ENCODE measurements around the gene HCN3.
A peak's percentile ranks its signal among the peaks of the same experiment; 100 is the strongest.

HCN3 gene

DNA sequence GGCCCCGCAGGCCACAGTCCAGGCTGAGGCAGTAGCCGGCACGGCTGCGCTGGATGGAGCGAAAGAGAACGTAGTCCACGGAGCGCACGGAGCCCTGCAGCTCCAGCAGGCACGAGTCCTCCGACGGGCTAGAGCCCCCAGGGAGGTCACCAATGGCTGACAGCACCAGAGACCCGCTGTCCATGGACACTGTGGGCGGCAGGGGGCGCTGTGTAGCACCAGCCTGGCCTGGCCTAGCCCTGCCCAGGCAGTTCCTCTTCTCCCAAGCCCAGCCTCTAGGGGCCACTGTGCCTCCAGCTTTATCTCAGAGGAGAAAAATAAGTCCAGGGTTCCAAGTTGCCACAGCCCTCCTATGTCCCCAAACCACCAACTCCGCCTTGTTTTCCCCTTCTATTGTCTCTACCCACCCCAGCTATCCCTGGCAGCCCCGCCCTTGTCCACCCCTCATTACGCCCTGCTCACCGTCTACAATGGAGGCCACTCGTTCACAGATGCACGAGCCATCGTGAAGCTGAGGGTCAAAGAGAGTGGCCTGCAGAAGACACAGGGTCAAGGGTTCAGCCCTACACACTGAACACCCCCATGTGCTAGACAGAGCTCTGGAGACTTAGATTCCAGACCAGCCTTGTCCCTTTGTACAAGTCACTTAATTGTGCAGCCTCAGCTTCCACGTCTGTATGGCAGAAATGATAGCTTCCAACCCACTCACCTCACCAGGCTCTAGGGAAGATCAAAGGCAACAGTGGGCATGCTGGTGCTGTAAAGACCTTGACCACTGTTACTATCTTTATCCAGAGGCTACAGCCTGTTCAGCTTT is 26.4 kb upstream of the HCN3 start:
- Histone ChIP-seq H3K4me1 (ENCODE audit: control insufficient read depth in 2 of 2, insufficient read depth in 1 of 2, low read depth in 1 of 2, low read length in 2 of 2) (peaks cover 24 to 26% of the 10 kb centered on the region in 2 donors), H3K4me2 (ENCODE audit: insufficient read depth, low read length, poor library complexity, severe bottlenecking) (peak overlapping the region; percentile 59), H4K8ac (ENCODE audit: low read depth, low read length) (no peak overlapping the region), H2BK5ac (ENCODE audit: low read length) (no peak overlapping the region), H3K18ac (ENCODE audit: low read length) (peak overlapping the region; percentile 89), H3K9me3 (replicated peaks in 1 of 2; ENCODE audit: control insufficient read depth in 2 of 2, insufficient read depth in 1 of 2, low read depth in 1 of 2, low read length in 2 of 2) (no peaks in the 10 kb centered on the region), H3K36me3 (replicated peaks in 1 of 2; ENCODE audit: control insufficient read depth in 2 of 2, insufficient read depth in 2 of 2, low read length in 2 of 2) (peaks cover 16 to 52% of the 10 kb centered on the region in 2 donors), H3K23ac (ENCODE audit: low read depth, low read length, poor library complexity) (no peak overlapping the region), H3K4me3 (ENCODE audit: low read length in 2 of 2) (peak overlapping the region in 1 of 2 donors; percentile 75), H3K79me1 (ENCODE audit: low read depth, low read length) (peaks cover 15% of the 10 kb centered on the region), H2AK5ac (ENCODE audit: low read depth, low read length) (peak overlapping the region; percentile 82), H3K27ac (replicated peaks; ENCODE audit: low read length) (no peak overlapping the region), H4K91ac (ENCODE audit: low read depth, low read length, poor library complexity) (no peak overlapping the region), H2BK15ac (ENCODE audit: low read length) (peak overlapping the region; percentile 70), H3K27me3 (ENCODE audit: control insufficient read depth in 3 of 3, insufficient read depth in 3 of 3, low read depth in 1 of 3, low read length in 3 of 3) (no peaks in the 10 kb centered on the region), H2BK120ac (ENCODE audit: low read depth, low read length) (no peak overlapping the region), H3K4ac (ENCODE audit: low read length) (no peak overlapping the region), H3K9ac (ENCODE audit: low read depth, low read length, poor library complexity) (peak overlapping the region; percentile 75), H3K14ac (ENCODE audit: low read length) (no peak overlapping the region), H2BK12ac (ENCODE audit: low read length) (no peak overlapping the region), H2AFZ (ENCODE audit: low read length) (no peak overlapping the region)
- DNase-seq (ENCODE audit: low spot score): peak; percentile 95
- WGBS, 2 donors (ENCODE audit: extremely low coverage in 2 of 2, insufficient read length in 2 of 2, insufficient replicate concordance in 1 of 2): no CpG with 5 or more reads among the region's 23 CpGs

DNA sequence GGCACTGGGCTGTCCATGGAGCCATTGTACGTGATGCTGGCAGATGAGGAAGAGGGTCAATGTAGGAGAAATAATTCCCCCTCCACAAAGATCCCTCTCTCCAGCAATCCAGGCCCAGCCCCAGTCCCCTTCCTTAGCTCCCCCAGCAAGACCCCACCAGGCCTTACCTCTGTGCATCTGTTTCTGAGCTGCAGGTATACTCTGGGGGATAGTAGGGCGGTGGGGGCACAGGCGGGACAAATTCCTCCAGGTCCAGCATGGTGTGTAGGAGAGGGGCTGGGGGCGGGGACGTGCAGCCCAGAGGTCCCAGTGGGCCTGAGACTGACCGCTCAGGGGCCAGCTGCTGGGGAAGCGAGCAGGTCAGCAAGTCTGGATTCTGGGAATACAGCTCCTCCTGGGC is 25.7 kb upstream of the HCN3 start:
- Histone ChIP-seq H3K18ac (ENCODE audit: low read length) (no peak overlapping the region), H3K9ac (ENCODE audit: low read depth, low read length, poor library complexity) (no peak overlapping the region), H3K4me2 (ENCODE audit: insufficient read depth, low read length, poor library complexity, severe bottlenecking) (no peak overlapping the region), H2BK5ac (ENCODE audit: low read length) (no peak overlapping the region), H3K27me3 (ENCODE audit: control insufficient read depth in 3 of 3, insufficient read depth in 3 of 3, low read depth in 1 of 3, low read length in 3 of 3) (no peaks in the 10 kb centered on the region), H4K8ac (ENCODE audit: low read depth, low read length) (no peak overlapping the region), H2AK5ac (ENCODE audit: low read depth, low read length) (no peak overlapping the region), H2BK12ac (ENCODE audit: low read length) (no peak overlapping the region), H3K79me1 (ENCODE audit: low read depth, low read length) (peaks cover 15% of the 10 kb centered on the region), H2BK120ac (ENCODE audit: low read depth, low read length) (no peak overlapping the region), H3K27ac (replicated peaks; ENCODE audit: low read length) (no peak overlapping the region), H3K14ac (ENCODE audit: low read length) (no peak overlapping the region), H3K4ac (ENCODE audit: low read length) (no peak overlapping the region), H4K91ac (ENCODE audit: low read depth, low read length, poor library complexity) (no peak overlapping the region), H2AFZ (ENCODE audit: low read length) (no peak overlapping the region), H3K23ac (ENCODE audit: low read depth, low read length, poor library complexity) (no peak overlapping the region), H3K4me3 (ENCODE audit: low read length in 2 of 2) (no peak overlapping the region), H2BK15ac (ENCODE audit: low read length) (no peak overlapping the region), H3K9me3 (replicated peaks in 1 of 2; ENCODE audit: control insufficient read depth in 2 of 2, insufficient read depth in 1 of 2, low read depth in 1 of 2, low read length in 2 of 2) (no peaks in the 10 kb centered on the region), H3K4me1 (ENCODE audit: control insufficient read depth in 2 of 2, insufficient read depth in 1 of 2, low read depth in 1 of 2, low read length in 2 of 2) (peaks cover 24 to 29% of the 10 kb centered on the region in 2 donors), H3K36me3 (replicated peaks in 1 of 2; ENCODE audit: control insufficient read depth in 2 of 2, insufficient read depth in 2 of 2, low read length in 2 of 2) (peaks cover 15 to 55% of the 10 kb centered on the region in 2 donors)
- DNase-seq (ENCODE audit: low spot score): no peak
- WGBS, 2 donors (ENCODE audit: extremely low coverage in 2 of 2, insufficient read length in 2 of 2, insufficient replicate concordance in 1 of 2): no CpG with 5 or more reads among the region's 7 CpGs

DNA sequence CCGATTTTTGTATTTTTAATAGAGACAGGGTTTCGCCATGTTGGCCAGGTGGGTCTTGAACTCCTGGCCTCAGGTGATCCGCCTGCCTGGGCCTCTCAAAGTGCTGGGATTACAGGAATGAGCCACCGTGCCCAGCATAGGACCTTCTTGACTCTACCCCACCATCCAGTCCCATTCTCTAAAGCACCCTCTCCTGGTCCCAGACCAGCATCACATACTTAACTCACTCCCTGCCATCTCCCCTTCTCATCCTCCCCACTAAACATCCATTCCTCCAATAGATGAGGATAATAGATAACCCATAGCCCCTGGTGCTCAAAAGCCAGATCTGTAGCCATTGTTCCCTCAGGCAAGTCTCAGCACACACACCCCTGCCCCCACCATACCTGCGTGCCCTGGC is 24.1 kb upstream of the HCN3 start:
- Histone ChIP-seq H3K4me2 (ENCODE audit: insufficient read depth, low read length, poor library complexity, severe bottlenecking) (no peak overlapping the region), H2BK12ac (ENCODE audit: low read length) (no peak overlapping the region), H4K8ac (ENCODE audit: low read depth, low read length) (no peak overlapping the region), H2AFZ (ENCODE audit: low read length) (no peak overlapping the region), H2BK5ac (ENCODE audit: low read length) (peak overlapping the region; percentile 79), H3K9ac (ENCODE audit: low read depth, low read length, poor library complexity) (peak overlapping the region; percentile 72), H3K9me3 (replicated peaks in 1 of 2; ENCODE audit: control insufficient read depth in 2 of 2, insufficient read depth in 1 of 2, low read depth in 1 of 2, low read length in 2 of 2) (no peaks in the 10 kb centered on the region), H3K27ac (replicated peaks; ENCODE audit: low read length) (peak overlapping the region; percentile 10), H3K79me1 (ENCODE audit: low read depth, low read length) (peaks cover 15% of the 10 kb centered on the region), H3K36me3 (replicated peaks in 1 of 2; ENCODE audit: control insufficient read depth in 2 of 2, insufficient read depth in 2 of 2, low read length in 2 of 2) (peaks cover 7 to 50% of the 10 kb centered on the region in 2 donors), H3K14ac (ENCODE audit: low read length) (no peak overlapping the region), H2BK15ac (ENCODE audit: low read length) (no peak overlapping the region), H3K4me3 (ENCODE audit: low read length in 2 of 2) (peak overlapping the region in 1 of 2 donors; percentile 70), H3K23ac (ENCODE audit: low read depth, low read length, poor library complexity) (no peak overlapping the region), H2AK5ac (ENCODE audit: low read depth, low read length) (no peak overlapping the region), H2BK120ac (ENCODE audit: low read depth, low read length) (no peak overlapping the region), H4K91ac (ENCODE audit: low read depth, low read length, poor library complexity) (peak overlapping the region; percentile 39), H3K4ac (ENCODE audit: low read length) (no peak overlapping the region), H3K18ac (ENCODE audit: low read length) (peak overlapping the region; percentile 16), H3K4me1 (ENCODE audit: control insufficient read depth in 2 of 2, insufficient read depth in 1 of 2, low read depth in 1 of 2, low read length in 2 of 2) (peaks cover 24 to 29% of the 10 kb centered on the region in 2 donors), H3K27me3 (ENCODE audit: control insufficient read depth in 3 of 3, insufficient read depth in 3 of 3, low read depth in 1 of 3, low read length in 3 of 3) (no peaks in the 10 kb centered on the region)
- DNase-seq (ENCODE audit: low spot score): no peak
- no CpG with 5 or more reads among the region's 5 CpGs for WGBS, 2 donors (ENCODE audit: extremely low coverage in 2 of 2, insufficient read length in 2 of 2, insufficient replicate concordance in 1 of 2)

DNA sequence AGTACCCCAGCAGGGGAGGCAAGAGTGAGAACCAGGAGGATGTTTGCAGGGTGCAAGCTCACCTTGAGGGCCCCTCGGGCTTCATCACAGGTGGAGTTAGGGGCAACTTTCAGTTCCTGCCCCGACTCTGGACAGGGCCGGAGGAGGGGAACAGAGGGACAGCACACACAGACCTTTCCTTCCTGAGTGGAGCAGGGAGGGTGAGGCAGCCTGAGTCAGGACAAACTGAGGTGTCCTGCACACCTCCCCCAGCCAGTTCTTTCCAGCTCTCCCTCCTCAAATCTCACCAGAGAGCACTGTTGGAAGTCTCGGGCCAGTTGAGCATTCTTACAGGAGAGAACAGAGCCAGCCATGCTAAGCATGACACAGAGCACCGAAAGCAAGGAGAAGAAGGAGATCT is 23.5 kb upstream of the HCN3 start:
- no CpG with 5 or more reads among the region's 5 CpGs for WGBS, 2 donors (ENCODE audit: extremely low coverage in 2 of 2, insufficient read length in 2 of 2, insufficient replicate concordance in 1 of 2)
- H3K23ac ChIP-seq (ENCODE audit: low read depth, low read length, poor library complexity): peak overlapping the region; percentile 29

More for the DNA sequence above, 23.5 kb upstream of the HCN3 start:
- DNase-seq (ENCODE audit: low spot score): no peak
- Histone ChIP-seq H3K27ac (replicated peaks; ENCODE audit: low read length) (no peak overlapping the region), H3K18ac (ENCODE audit: low read length) (peak overlapping the region; percentile 17), H3K9me3 (replicated peaks in 1 of 2; ENCODE audit: control insufficient read depth in 2 of 2, insufficient read depth in 1 of 2, low read depth in 1 of 2, low read length in 2 of 2) (no peaks in the 10 kb centered on the region), H2AK5ac (ENCODE audit: low read depth, low read length) (no peak overlapping the region), H2AFZ (ENCODE audit: low read length) (no peak overlapping the region), H4K91ac (ENCODE audit: low read depth, low read length, poor library complexity) (peak overlapping the region; percentile 34), H4K8ac (ENCODE audit: low read depth, low read length) (no peak overlapping the region), H3K36me3 (replicated peaks in 1 of 2; ENCODE audit: control insufficient read depth in 2 of 2, insufficient read depth in 2 of 2, low read length in 2 of 2) (peaks cover 6 to 50% of the 10 kb centered on the region in 2 donors), H3K79me1 (ENCODE audit: low read depth, low read length) (peaks cover 15% of the 10 kb centered on the region), H3K9ac (ENCODE audit: low read depth, low read length, poor library complexity) (peak overlapping the region; percentile 66), H3K14ac (ENCODE audit: low read length) (no peak overlapping the region), H2BK15ac (ENCODE audit: low read length) (peak overlapping the region; percentile 35), H3K4ac (ENCODE audit: low read length) (no peak overlapping the region), H2BK12ac (ENCODE audit: low read length) (no peak overlapping the region), H3K4me1 (ENCODE audit: control insufficient read depth in 2 of 2, insufficient read depth in 1 of 2, low read depth in 1 of 2, low read length in 2 of 2) (peaks cover 24 to 29% of the 10 kb centered on the region in 2 donors), H2BK120ac (ENCODE audit: low read depth, low read length) (no peak overlapping the region), H3K4me2 (ENCODE audit: insufficient read depth, low read length, poor library complexity, severe bottlenecking) (peak overlapping the region; percentile 94), H2BK5ac (ENCODE audit: low read length) (peak overlapping the region; percentile 79), H3K4me3 (ENCODE audit: low read length in 2 of 2) (peak overlapping the region in 1 of 2 donors; percentile 70), H3K27me3 (ENCODE audit: control insufficient read depth in 3 of 3, insufficient read depth in 3 of 3, low read depth in 1 of 3, low read length in 3 of 3) (no peaks in the 10 kb centered on the region)

All from neuronal stem cell (in vitro differentiated cells).